ENCODE measurements around the gene SREK1. TPM values are rescaled to one million over a fixed set of nuclear protein-coding genes. Genes with fewer than 3 reads are reported as not detected.

Gene SREK1
- total RNA-seq, 1 experiment from 2014 or later = 99.6 TPM

DNA sequence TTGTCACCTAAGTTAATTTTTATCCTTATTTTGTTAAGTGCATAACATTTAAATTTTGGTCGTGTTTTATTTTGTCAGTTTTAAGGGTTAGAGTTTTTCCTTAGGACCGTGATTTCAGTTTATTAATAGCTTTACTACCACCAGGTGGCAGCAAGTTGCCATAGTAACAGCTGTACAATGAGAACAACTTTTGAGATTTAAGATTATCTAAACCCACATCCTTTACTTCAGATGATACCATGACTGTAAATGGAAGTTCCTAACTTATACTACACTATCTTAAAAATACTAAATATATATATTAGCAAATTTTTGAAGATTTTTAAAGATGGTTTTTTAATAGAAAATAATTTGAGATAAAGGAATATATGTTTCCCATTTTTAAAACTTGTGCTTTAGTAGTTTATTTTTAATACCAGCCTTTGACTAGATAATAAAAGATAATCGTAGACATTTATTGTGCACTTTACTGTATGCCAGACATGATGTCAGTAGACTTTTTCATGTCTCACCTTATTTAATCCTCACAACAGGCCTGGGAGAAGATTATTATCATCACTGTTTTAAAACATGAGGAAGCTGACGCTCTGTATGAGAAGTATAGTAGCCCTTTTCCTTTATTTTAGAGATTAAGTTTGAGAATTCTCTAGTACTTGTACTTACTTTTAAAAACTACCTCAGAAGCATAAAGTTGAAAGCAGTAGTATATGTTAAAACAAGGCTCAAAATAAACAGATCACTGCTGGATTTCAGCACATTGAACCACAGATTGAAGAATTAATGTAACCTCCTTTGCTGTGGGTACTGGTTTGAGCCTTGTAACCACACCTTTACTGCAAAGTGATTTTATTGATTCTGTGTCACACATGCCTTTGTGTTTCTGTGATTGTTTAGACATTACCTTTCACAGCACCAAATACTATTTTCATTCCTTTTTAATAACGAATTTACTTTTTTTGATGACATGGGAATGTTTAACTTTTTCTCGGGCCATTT, 27.5 kb downstream of the SREK1 start:
- peak; percentile 41 for DNase-seq
- TF ChIP-seq, protein P1, sequence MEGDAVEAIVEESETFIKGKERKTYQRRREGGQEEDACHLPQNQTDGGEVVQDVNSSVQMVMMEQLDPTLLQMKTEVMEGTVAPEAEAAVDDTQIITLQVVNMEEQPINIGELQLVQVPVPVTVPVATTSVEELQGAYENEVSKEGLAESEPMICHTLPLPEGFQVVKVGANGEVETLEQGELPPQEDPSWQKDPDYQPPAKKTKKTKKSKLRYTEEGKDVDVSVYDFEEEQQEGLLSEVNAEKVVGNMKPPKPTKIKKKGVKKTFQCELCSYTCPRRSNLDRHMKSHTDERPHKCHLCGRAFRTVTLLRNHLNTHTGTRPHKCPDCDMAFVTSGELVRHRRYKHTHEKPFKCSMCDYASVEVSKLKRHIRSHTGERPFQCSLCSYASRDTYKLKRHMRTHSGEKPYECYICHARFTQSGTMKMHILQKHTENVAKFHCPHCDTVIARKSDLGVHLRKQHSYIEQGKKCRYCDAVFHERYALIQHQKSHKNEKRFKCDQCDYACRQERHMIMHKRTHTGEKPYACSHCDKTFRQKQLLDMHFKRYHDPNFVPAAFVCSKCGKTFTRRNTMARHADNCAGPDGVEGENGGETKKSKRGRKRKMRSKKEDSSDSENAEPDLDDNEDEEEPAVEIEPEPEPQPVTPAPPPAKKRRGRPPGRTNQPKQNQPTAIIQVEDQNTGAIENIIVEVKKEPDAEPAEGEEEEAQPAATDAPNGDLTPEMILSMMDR (IDR thresholded peaks at IDR 0.05; ENCODE audit: unreplicated experiment) = peak; percentile 39
- no peak overlapping the region for H3K27ac Mint-ChIP-seq (ENCODE audit: unreplicated experiment)
- no TSS peak for BruUV-seq (replicated peaks)
- H3K9me3 Mint-ChIP-seq (ENCODE audit: low read depth, unreplicated experiment) = no peaks in the 10 kb centered on the region
- peaks cover 12% of the 10 kb centered on the region for H3K4me1 Mint-ChIP-seq (ENCODE audit: low read depth, unreplicated experiment)
- CTCF ChIA-PET = interaction anchor here (0.6 to 1.4 kb wide), 3 partner anchors 38 to 135 kb away, joined by 4 to 12 read pairs (median 5); no protein-coding TSS in a partner anchor
- no peaks in the 10 kb centered on the region for H3K27me3 Mint-ChIP-seq (ENCODE audit: unreplicated experiment)
- intact Hi-C loops (cut with micrococcal nuclease; ENCODE audit: unreplicated experiment) = loop anchor here (10.0 kb wide), 1 partner anchor 133 kb away; no protein-coding TSS in a partner anchor
- H3K36me3 Mint-ChIP-seq (ENCODE audit: insufficient read depth, unreplicated experiment) = peaks cover 40% of the 10 kb centered on the region
- no peak overlapping the region for H3K4me3 Mint-ChIP-seq (ENCODE audit: low read depth, unreplicated experiment)

DNA sequence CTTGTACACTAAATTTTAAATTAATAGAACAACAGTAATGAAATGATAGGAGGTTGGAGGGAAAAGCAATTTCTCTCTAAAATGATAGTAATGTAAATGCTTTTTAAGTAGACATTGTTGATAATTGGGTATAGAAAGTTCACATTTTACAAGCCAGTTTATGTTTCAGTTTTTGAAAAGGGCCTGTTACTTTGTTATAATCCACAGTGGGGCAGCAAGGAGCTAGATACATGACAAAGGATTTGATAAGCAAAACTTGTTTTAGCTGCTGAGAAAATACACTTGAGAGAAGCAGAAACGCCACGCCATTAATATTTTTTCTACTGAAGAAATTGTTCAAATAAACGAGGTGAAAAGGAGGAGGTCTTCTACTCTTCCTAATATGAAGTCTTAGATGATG, 30.2 kb downstream of the SREK1 start:
- TF ChIP-seq, protein P1 (IDR thresholded peaks at IDR 0.05; ENCODE audit: unreplicated experiment) = peak; percentile 15
- Mint-ChIP-seq H3K36me3 (ENCODE audit: insufficient read depth, unreplicated experiment) (peaks cover 56% of the 10 kb centered on the region), H3K4me1 (ENCODE audit: low read depth, unreplicated experiment) (peaks cover 12% of the 10 kb centered on the region), H3K27ac (ENCODE audit: unreplicated experiment) (no peak overlapping the region), H3K9me3 (ENCODE audit: low read depth, unreplicated experiment) (no peaks in the 10 kb centered on the region), H3K4me3 (ENCODE audit: low read depth, unreplicated experiment) (no peak overlapping the region), H3K27me3 (ENCODE audit: unreplicated experiment) (no peaks in the 10 kb centered on the region)
- BruUV-seq (replicated peaks) = no TSS peak
- no peak for DNase-seq
- CTCF ChIA-PET = interaction anchor here (1.0 to 1.3 kb wide), 2 partner anchors 35 to 431 kb away, joined by 3 to 4 read pairs; no protein-coding TSS in a partner anchor
- intact Hi-C loops (cut with micrococcal nuclease; ENCODE audit: unreplicated experiment) = loop anchor here (2.0 to 10.0 kb wide), 2 partner anchors 34 to 130 kb away; no protein-coding TSS in a partner anchor

DNA sequence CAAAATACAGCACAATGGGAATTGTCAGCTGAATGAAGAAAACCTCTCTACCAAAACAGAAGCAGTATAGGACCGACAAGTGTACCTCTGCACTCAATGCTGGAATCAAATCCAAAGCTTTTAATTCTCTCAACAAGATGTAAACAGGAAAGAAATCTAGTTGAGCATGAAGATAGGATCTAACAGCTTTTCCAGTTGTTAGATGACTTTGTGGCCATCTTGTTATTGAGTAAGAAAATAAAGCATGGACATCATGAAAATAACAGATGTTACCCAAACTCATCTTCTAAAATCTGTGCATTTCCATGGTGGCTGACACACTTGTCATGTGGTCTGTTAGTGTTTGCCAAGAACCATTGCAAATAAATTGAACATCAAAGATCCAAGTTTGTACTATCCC, 34.7 kb downstream of the SREK1 start:
- DNase-seq = no peak
- CTCF ChIA-PET = no interaction called here
- H3K27me3 Mint-ChIP-seq (ENCODE audit: unreplicated experiment) = no peaks in the 10 kb centered on the region
- TF ChIP-seq, protein P1 (IDR thresholded peaks at IDR 0.05; ENCODE audit: unreplicated experiment) = no peak
- H3K9me3 Mint-ChIP-seq (ENCODE audit: low read depth, unreplicated experiment) = no peaks in the 10 kb centered on the region
- H3K4me1 Mint-ChIP-seq (ENCODE audit: low read depth, unreplicated experiment) = no peaks in the 10 kb centered on the region
- TSS peak; percentile 70 for BruUV-seq (replicated peaks)
- H3K36me3 Mint-ChIP-seq (ENCODE audit: insufficient read depth, unreplicated experiment) = peaks cover 41% of the 10 kb centered on the region
- H3K27ac Mint-ChIP-seq (ENCODE audit: unreplicated experiment) = no peak overlapping the region
- H3K4me3 Mint-ChIP-seq (ENCODE audit: low read depth, unreplicated experiment) = no peak overlapping the region
- intact Hi-C loops (cut with micrococcal nuclease; ENCODE audit: unreplicated experiment) = loop anchor here (10.0 kb wide), 1 partner anchor 126 kb away; no protein-coding TSS in a partner anchor

DNA sequence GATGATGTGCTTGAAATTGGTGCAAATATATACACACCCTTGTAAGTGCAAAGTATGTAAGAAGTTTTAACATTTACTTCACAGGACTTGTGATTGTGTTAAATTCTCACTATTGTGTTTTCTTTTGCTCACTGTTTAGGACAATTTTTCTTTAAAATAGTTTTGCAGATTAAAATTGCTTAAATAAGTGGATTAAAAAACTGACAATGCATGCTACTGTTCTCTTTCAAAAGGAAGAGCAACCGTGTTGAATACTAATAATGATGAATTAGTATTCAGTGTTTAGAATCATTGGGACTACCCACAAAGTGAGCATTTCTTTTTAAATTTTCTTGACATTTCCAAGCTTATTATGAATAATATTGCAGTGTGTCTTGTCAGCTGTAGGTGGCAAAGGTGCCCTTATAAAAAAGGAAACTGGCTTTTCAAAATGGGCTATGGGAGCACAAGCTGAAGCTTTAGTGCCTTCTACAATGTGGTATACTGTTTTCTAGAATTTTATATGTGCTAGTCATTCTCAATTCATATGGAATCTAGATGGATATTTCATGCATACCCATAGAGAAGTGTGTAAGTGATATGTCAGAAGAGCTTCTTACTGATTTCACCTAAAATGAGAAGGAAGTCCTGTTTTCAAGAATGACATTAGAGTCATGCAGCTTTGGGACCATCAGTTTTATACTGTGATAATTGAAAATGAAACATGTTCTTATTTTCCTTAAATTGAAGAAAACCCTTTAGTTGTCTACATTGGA, 35.4 kb downstream of the SREK1 start:
- no peaks in the 10 kb centered on the region for H3K4me1 Mint-ChIP-seq (ENCODE audit: low read depth, unreplicated experiment)
- intact Hi-C loops (cut with micrococcal nuclease; ENCODE audit: unreplicated experiment) = loop anchor here (10.0 kb wide), 1 partner anchor 125 kb away; no protein-coding TSS in a partner anchor
- peaks cover 38% of the 10 kb centered on the region for H3K36me3 Mint-ChIP-seq (ENCODE audit: insufficient read depth, unreplicated experiment)
- H3K9me3 Mint-ChIP-seq (ENCODE audit: low read depth, unreplicated experiment) = no peaks in the 10 kb centered on the region
- CTCF ChIA-PET = no interaction called here
- TF ChIP-seq, protein P1 (IDR thresholded peaks at IDR 0.05; ENCODE audit: unreplicated experiment) = no peak
- no peak for DNase-seq
- no peak overlapping the region for H3K4me3 Mint-ChIP-seq (ENCODE audit: low read depth, unreplicated experiment)
- no peak overlapping the region for H3K27ac Mint-ChIP-seq (ENCODE audit: unreplicated experiment)
- no peaks in the 10 kb centered on the region for H3K27me3 Mint-ChIP-seq (ENCODE audit: unreplicated experiment)
- no TSS peak for BruUV-seq (replicated peaks)

Data from Calu3 (cell line).